WTC11 (cell line): Measurements from ENCODE around the gene POP4. TPM values are rescaled to one million over a fixed set of nuclear protein-coding genes. Genes with fewer than 3 reads are reported as not detected.

ENCODE experiments used
- ATAC-seq: fragments of 200-7000 bp; cut with Tn5 transposase; 2 replicates; pipeline ENCODE4 v1.10.0; 2021; ENCODE audit warnings: mild to moderate bottlenecking, moderate library complexity
- CTCF ChIA-PET: fragments of 300-600 bp; sonication (Branson Sonifier 250); formaldehyde crosslinking; loops from one replicate; lab custom pipeline; 2021; ENCODE audit warnings: antibody characterized with exemption; lab: Charles Lee
- POLR2A ChIA-PET: fragments of 350-600 bp; sonication (Branson Sonifier 250); formaldehyde crosslinking; loops from one replicate; lab custom pipeline; 2021; ENCODE audit warnings: antibody characterized with exemption; lab: Charles Lee
- DNase-seq: peaks from one replicate; pipeline ENCODE4 v3.0.0; 2021; ENCODE audit warnings: low spot score
- H3K27ac Mint-ChIP-seq: 2 replicates; pipeline ENCODE4 v1.8.0; 2021; ENCODE audit warnings: mixed read lengths
- H3K27me3 Mint-ChIP-seq: 2 replicates; pipeline ENCODE4 v1.8.0; 2021; ENCODE audit warnings: low read depth, mild to moderate bottlenecking, moderate library complexity, mixed read lengths
- H3K36me3 Mint-ChIP-seq: 2 replicates; pipeline ENCODE4 v1.8.0; 2021; ENCODE audit warnings: mixed read lengths
- H3K4me1 Mint-ChIP-seq: 2 replicates; pipeline ENCODE4 v1.8.0; 2022; ENCODE audit warnings: mixed read lengths
- H3K4me3 Mint-ChIP-seq: 2 replicates; pipeline ENCODE4 v1.8.0; 2021; ENCODE audit warnings: mild to moderate bottlenecking, moderate library complexity, mixed read lengths
- H3K9me3 Mint-ChIP-seq: 2 replicates; pipeline ENCODE4 v1.8.0; 2021; ENCODE audit warnings: mixed read lengths
- ARID4B ChIP-seq: sonication (generic); formaldehyde crosslinking; IDR thresholded peaks from 2 replicates; pipeline ENCODE4 v1.8.0; 2023; ENCODE audit warnings: missing genetic modification reagents, mild to moderate bottlenecking, borderline replicate concordance
- ATF1 ChIP-seq: sonication (generic); formaldehyde crosslinking; IDR thresholded peaks from 2 replicates; pipeline ENCODE4 v1.8.1; 2023; ENCODE audit warnings: mild to moderate bottlenecking, moderate library complexity, missing genetic modification reagents
- ATF6 ChIP-seq: sonication (generic); formaldehyde crosslinking; IDR thresholded peaks from 2 replicates; pipeline ENCODE4 v1.8.1; 2023; ENCODE audit warnings: mild to moderate bottlenecking, missing genetic modification reagents
- CBFB ChIP-seq: sonication (generic); formaldehyde crosslinking; IDR thresholded peaks from 2 replicates; pipeline ENCODE4 v1.8.1; 2022; ENCODE audit warnings: mild to moderate bottlenecking, low read depth, missing genetic modification reagents
- CREM ChIP-seq: sonication (generic); formaldehyde crosslinking; IDR thresholded peaks from 2 replicates; pipeline ENCODE4 v1.8.1; 2022; ENCODE audit warnings: mild to moderate bottlenecking, missing genetic modification reagents, moderate library complexity
- CTCF ChIP-seq: fragments of 200-600 bp; IDR thresholded peaks from 2 replicates; pipeline ENCODE4 v1.8.0; 2022; ENCODE audit warnings: antibody characterized with exemption
- E2F4 ChIP-seq: sonication (generic); formaldehyde crosslinking; IDR thresholded peaks from 2 replicates; pipeline ENCODE4 v1.8.1; 2022; ENCODE audit warnings: low read depth, mild to moderate bottlenecking, moderate library complexity, missing genetic modification reagents, borderline replicate concordance
- ELF4 ChIP-seq: sonication (generic); formaldehyde crosslinking; IDR thresholded peaks from 2 replicates; pipeline ENCODE4 v1.8.1; 2022; ENCODE audit warnings: low read depth, mild to moderate bottlenecking, moderate library complexity, missing genetic modification reagents
- EMX1 ChIP-seq: fragments of 250-450 bp; sonication (Bioruptor Pico); IDR thresholded peaks from 2 replicates; pipeline ENCODE4 v1.8.0; 2021; ENCODE audit warnings: mild to moderate bottlenecking
- FOXK1 ChIP-seq: sonication (generic); formaldehyde crosslinking; IDR thresholded peaks from 2 replicates; pipeline ENCODE4 v1.8.0; 2022; ENCODE audit warnings: mild to moderate bottlenecking, moderate library complexity, missing genetic modification reagents
- GABPB1 ChIP-seq: sonication (generic); formaldehyde crosslinking; IDR thresholded peaks from 2 replicates; pipeline ENCODE4 v1.8.1; 2023; ENCODE audit warnings: mild to moderate bottlenecking, missing genetic modification reagents
- GTF2I ChIP-seq: fragments of 250-450 bp; sonication (Bioruptor Pico); conservative IDR thresholded peaks from 2 replicates; pipeline ENCODE4 v1.4.0; 2021; ENCODE audit warnings: mild to moderate bottlenecking
- MLX ChIP-seq: sonication (generic); formaldehyde crosslinking; IDR thresholded peaks from 2 replicates; pipeline ENCODE4 v1.8.1; 2023; ENCODE audit warnings: mild to moderate bottlenecking, missing genetic modification reagents, moderate library complexity
- MXD4 ChIP-seq: fragments of 250-450 bp; sonication (Bioruptor Pico); IDR thresholded peaks from 2 replicates; pipeline ENCODE4 v1.8.0; 2021; ENCODE audit warnings: mild to moderate bottlenecking, moderate library complexity, borderline replicate concordance
- NFYB ChIP-seq: sonication (generic); formaldehyde crosslinking; conservative IDR thresholded peaks from 2 replicates; pipeline ENCODE4 v1.8.0; 2022; ENCODE audit warnings: low read depth, missing genetic modification reagents
- NR1H2 ChIP-seq: sonication (generic); formaldehyde crosslinking; IDR thresholded peaks from 2 replicates; pipeline ENCODE4 v1.9.0; 2021; ENCODE audit warnings: mild to moderate bottlenecking, moderate library complexity, missing genetic modification reagents
- NR3C1 ChIP-seq: sonication (generic); formaldehyde crosslinking; conservative IDR thresholded peaks from 2 replicates; pipeline ENCODE4 v1.8.1; 2023; ENCODE audit warnings: low read depth, mild to moderate bottlenecking, missing genetic modification reagents
- RORB ChIP-seq: fragments of 250-450 bp; sonication (Bioruptor Pico); IDR thresholded peaks from 2 replicates; pipeline ENCODE4 v1.9.0; 2021; ENCODE audit warnings: mild to moderate bottlenecking
- SOX15 ChIP-seq: fragments of 250-450 bp; sonication (Bioruptor Pico); IDR thresholded peaks from 2 replicates; pipeline ENCODE4 v1.9.0; 2021; ENCODE audit warnings: mild to moderate bottlenecking
- SP1 ChIP-seq: sonication (generic); formaldehyde crosslinking; conservative IDR thresholded peaks from 2 replicates; pipeline ENCODE4 v1.8.1; 2022; ENCODE audit warnings: missing genetic modification reagents
- TCF7 ChIP-seq: sonication (generic); formaldehyde crosslinking; IDR thresholded peaks from 2 replicates; pipeline ENCODE4 v1.8.0; 2022; ENCODE audit warnings: mild to moderate bottlenecking, low read depth, missing genetic modification reagents, moderate library complexity
- TEAD4 ChIP-seq: sonication (generic); formaldehyde crosslinking; IDR thresholded peaks from 2 replicates; pipeline ENCODE4 v1.8.0; 2022; ENCODE audit warnings: mild to moderate bottlenecking, missing genetic modification reagents
- USF1 ChIP-seq: sonication (generic); formaldehyde crosslinking; IDR thresholded peaks from 2 replicates; pipeline ENCODE4 v1.8.0; 2022; ENCODE audit warnings: mild to moderate bottlenecking, missing genetic modification reagents
- ZNF138 ChIP-seq: sonication (generic); formaldehyde crosslinking; conservative IDR thresholded peaks from 2 replicates; pipeline ENCODE4 v1.8.1; 2022; ENCODE audit warnings: mild to moderate bottlenecking, moderate library complexity, missing genetic modification reagents
- ZNF263 ChIP-seq: sonication (generic); formaldehyde crosslinking; IDR thresholded peaks from 2 replicates; pipeline ENCODE4 v1.8.1; 2022; ENCODE audit warnings: low read depth, mild to moderate bottlenecking, moderate library complexity, missing genetic modification reagents
- ZNF671 ChIP-seq: fragments of 250-450 bp; sonication (Bioruptor Pico); IDR thresholded peaks from 2 replicates; pipeline ENCODE4 v1.8.0; 2021; ENCODE audit warnings: mild to moderate bottlenecking
- total RNA-seq: library from RNA; stranded (reverse); gene quantifications from 3 replicates; pipeline ENCODE4 v1.2.3, GENCODE V29; 2021

POP4 gene
- total RNA-seq, 1 experiment from 2014 or later: 46.7 TPM

GRCh38 chr19:29645911-29646310, 39.8 kb downstream of the POP4 start:
- no peaks in the 10 kb centered on the region for H3K9me3 Mint-ChIP-seq
- H3K4me3 Mint-ChIP-seq: 0 out of 2 replicates have a peak overlapping the region, but pooled peaks have one; percentile 10
- POLR2A ChIA-PET: no interaction called here
- no peaks in the 10 kb centered on the region for H3K36me3 Mint-ChIP-seq
- H3K4me1 Mint-ChIP-seq: peaks cover 19% of the 10 kb centered on the region
- CTCF ChIA-PET: interaction anchor here (1.3 to 3.1 kb wide), 3 partner anchors 23 to 71 kb away, joined by 6 to 15 read pairs (median 8); no protein-coding TSS in a partner anchor
- ATAC-seq (peak; percentile 28), DNase-seq (no peak)
- TF ChIP-seq E2F4 (CRISPR knock-in tag) (no peak), NR3C1 (CRISPR knock-in tag) (no peak), ZNF671 (CRISPR knock-in tag) (no peak), ZNF138 (no peak), TEAD4 (CRISPR knock-in tag) (no peak), CTCF (no peak), ATF1 (CRISPR knock-in tag) (no peak), EMX1 (CRISPR knock-in tag) (no peak), NFYB (no peak), CREM (CRISPR knock-in tag) (no peak), ELF4 (CRISPR knock-in tag) (no peak), SP1 (CRISPR knock-in tag) (no peak), MXD4 (no peak), NR1H2 (CRISPR knock-in tag) (no peak)
- H3K27me3 Mint-ChIP-seq: no peaks in the 10 kb centered on the region
- no peak overlapping the region for H3K27ac Mint-ChIP-seq

- Mint-ChIP-seq H3K9me3 (peaks cover 33% of the 10 kb centered on the region), H3K36me3 (peaks cover 5% of the 10 kb centered on the region; the same call in 1 of the 2 replicates), H3K27me3 (no peaks in the 10 kb centered on the region), H3K4me1 (peaks cover 5% of the 10 kb centered on the region), H3K4me3 (no peak overlapping the region), H3K27ac (no peak overlapping the region)
- ChIA-PET POLR2A (no interaction called here), CTCF (interaction anchor here (1.0 kb wide), 1 partner anchor 66 kb away, joined by 3 read pairs; no protein-coding TSS in a partner anchor)
- ATAC-seq: no peak
- no peak for TF ChIP-seq TCF7 (CRISPR knock-in tag)
- no peak for TF ChIP-seq ARID4B (CRISPR knock-in tag)
- no peak for TF ChIP-seq MLX (CRISPR knock-in tag)
- TF ChIP-seq CBFB (CRISPR knock-in tag): no peak
- TF ChIP-seq ZNF263 (CRISPR knock-in tag): no peak
- TF ChIP-seq SOX15: no peak
- no peak for TF ChIP-seq GTF2I (CRISPR knock-in tag)
- no peak for TF ChIP-seq FOXK1 (CRISPR knock-in tag)
- no peak for TF ChIP-seq GABPB1
- no peak for TF ChIP-seq USF1 (CRISPR knock-in tag)
- no peak for TF ChIP-seq ATF6 (CRISPR knock-in tag)
- no peak for TF ChIP-seq RORB (CRISPR knock-in tag)
- no peak for DNase-seq
These were observed 44.8 kb downstream of the POP4 start for GRCh38 chr19:29650772-29651387.
